ELR (cell line): ENCODE measurements around the gene ZNF385C.

Source experiments
- DNase-seq: peaks from one replicate; pipeline ENCODE4 v3.0.0-alpha.2; 2015; ENCODE audit warnings: low read depth

The ZNF385C gene

DNA sequence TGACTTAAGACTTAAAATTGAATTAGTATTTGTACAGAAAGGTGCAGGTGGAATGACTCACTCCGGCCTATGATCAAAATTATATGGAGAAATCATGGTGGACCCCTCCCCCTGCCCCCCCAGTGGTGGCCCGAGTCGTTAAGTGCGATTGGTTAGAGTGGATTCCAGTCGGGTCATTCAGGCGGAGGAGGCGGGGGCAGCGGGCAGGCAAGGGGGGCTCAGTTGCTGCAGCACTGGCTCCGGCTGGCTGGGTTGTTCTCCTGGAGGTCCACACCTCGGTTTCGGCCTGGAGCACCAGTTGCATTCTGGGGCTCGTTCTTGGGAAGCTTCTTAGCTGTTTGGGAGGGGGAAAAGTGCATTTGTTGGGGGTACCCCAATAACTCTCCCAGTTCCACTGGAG lies 27.3 kb upstream of the ZNF385C start:
- DNase-seq, result no peak

- DNase-seq, result no peak
Observed at GRCh38 chr17:42124256-42124655, 26.0 kb upstream of the ZNF385C start.

DNA sequence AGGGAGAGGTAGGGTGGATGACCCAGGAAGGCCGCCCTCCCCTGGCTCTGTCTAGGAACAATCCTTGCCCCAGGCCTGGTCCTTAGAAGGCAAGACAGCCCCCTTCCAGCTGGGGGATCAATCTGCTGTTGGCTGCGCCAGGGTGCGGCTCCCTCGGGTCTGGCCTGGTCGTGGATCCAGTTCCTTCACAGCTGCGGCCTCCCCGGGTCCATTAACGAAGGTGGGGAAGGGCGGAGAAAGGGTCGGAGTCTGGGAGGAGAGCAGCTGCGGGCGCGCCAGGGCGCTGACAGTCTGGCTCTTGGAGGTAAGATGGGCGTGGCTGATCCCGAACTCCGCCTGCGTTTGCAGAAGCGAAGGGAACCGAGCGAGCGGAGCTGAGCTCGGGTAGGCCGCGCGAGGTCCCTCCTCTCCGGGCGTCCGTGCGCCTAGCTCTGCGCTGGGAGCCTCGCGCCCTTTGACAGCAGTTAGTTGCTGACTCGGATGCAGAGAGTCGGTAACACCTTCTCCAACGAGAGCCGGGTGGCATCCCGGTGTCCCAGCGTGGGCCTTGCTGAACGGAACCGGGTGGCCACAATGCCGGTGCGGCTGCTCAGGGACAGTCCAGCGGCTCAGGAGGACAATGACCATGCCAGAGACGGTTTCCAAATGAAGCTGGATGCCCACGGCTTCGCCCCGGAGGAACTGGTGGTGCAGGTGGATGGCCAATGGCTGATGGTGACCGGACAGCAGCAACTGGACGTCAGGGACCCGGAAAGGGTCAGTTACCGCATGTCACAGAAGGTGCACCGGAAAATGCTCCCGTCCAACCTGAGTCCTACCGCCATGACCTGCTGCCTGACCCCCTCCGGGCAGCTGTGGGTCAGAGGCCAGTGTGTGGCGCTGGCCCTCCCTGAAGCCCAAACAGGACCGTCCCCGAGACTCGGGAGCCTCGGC lies 24.4 kb upstream of the ZNF385C start, which contains the start of gene HSPB9:
Gene HSPB9 (plus strand): TSS at position 434 of the 933 bp plus-strand sequence. CDS start 47 bp downstream, at position 481.
- no peak for DNase-seq

- peak; percentile 90 for DNase-seq
Observed at GRCh38 chr17:42120770-42121769, 22.8 kb upstream of the ZNF385C start, which contains the start of gene KAT2A. TSS of gene KAT2A (minus strand) at chr17:42121367. CDS start at chr17:42121304, 63 bp downstream.

DNA sequence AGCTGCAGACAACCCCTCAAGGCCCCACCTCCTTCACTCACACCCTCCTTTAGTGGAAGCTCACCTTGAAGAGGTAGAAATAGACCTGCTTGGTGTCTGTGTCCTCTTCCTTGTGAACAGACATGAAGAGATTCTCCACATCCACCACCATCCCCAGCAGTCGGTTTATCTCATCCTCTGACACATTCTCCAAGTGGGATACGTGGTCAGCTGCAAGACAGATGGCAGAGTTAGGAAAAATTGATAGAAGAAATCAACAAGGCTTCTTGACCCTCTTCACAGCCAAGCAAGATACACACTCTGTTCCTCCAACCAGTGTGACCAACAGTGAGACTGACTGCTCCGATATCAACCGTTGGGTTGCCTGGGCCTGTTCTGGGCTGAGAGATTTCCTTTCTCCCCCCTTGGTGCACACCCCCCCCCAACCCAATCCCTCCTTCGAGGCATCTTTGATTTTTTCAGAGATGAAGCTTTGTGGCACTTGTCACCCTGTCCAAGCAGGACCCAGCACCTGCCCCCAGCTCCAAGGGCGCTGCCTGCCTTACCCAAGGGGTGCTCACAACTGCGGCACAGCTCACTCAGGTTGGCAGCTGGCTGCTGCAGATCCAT lies 22.0 kb upstream of the ZNF385C start:
- peak; percentile 41 for DNase-seq

GRCh38 chr17:42119301-42119700 lies 21.0 kb upstream of the ZNF385C start:
- no peak for DNase-seq

DNA sequence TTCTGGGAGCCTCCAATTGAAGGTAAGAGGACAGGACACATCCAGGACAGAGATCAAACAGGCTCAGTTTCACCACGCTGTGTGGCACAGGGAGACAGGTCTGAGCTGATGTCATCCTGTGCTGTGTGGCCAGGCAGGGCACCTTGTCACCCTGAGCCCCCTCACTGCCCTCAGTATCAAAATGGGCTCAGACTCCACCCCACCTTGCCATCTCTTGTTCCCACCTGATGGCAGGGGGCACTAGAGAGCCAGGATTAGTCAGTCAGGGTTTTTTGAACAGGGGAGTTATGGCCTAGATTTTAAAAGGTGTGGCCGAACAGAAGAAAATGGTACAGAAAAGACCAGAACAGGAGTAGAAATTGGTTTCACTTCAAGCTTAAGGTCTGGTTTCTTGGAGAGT lies 20.3 kb upstream of the ZNF385C start:
- peak; percentile 52 for DNase-seq

DNA sequence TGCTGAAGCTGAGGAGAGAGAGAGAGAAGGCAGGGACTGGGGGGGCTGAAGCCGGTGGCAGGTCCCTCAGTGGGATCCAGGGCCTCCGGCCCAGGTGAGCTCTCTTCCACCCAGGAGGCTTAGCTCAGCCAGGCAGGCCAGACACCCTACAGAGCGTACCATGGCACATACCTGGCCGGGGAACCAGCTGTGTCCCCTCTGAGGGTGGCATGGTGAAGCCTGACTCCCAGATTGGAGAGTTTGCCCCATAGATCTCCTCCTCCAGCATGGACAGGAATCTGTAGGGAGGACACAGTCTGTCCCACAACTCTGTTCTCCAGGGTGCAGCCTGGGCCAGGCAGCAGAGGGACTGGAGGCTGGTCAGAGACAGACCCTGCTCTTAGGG lies 19.8 kb upstream of the ZNF385C start:
- DNase-seq, result no peak

DNA sequence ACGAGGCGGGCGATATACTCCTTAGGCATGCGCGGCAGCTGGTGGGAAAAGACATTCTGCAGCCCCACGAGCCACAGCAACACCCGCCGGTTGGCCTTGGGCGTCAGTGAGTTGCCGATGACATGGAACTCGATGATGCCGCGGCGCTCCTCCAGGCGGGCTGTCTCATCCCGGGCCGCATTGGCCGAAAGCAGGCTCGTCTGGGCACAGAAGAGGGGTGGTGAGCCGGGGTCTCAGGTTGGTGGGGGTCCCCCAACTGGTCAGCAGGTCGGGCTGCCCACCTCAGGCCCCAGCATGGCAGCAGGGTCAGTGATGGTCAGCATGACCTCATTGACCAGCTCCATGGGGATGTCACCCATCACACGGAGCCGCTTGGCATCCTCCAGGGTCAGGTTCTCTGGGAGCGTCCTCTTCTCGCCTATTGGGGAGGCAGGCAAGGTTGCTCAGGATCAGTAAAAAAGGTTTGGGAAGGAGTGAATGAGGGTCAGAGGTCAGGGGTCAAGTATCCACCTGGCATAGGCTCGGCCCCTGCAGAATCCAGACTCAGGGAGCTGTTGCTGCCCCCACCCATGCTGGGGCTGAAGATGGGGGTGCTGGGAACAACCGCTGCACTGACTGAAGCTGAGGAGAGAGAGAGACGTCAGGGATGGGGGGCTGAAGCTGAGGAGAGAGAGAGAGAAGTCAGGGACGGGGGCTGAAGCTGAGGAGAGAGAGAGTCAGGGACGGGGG lies 19.3 kb upstream of the ZNF385C start:
- no peak for DNase-seq

DNA sequence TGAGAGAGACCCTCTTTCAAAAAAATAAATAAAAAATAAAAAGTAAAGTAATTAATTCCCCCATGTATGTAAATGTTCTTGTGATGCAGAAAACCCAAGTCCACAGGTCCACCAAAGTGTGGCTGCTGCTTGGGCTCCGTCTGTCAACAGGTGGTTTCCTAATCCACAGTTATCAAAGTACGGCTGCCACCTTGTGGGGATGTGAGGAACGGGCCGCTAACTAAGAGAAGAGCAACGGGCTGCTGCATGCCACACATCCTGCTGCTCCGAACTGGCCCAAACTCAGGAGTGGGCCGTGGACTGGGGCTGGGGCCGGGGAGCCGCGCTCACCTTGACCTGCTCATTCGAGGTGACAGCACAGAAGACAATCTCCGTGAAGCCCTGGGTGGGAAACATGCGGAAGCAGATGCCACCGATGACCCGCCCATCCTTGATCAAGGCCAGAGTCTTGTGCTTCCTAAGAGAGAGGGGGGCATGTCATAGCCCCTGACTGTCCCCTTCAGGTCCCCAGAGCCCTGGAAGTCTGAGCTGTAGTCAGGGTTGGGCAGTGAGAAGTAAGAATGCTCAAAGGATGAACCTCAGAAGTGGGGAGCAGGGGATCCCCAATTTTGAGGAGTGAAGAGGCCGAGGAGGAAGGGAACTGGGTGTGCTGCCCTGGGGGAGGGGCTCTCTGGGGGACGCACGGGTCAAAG lies 18.6 kb upstream of the ZNF385C start:
- DNase-seq, result peak; percentile 88

DNA sequence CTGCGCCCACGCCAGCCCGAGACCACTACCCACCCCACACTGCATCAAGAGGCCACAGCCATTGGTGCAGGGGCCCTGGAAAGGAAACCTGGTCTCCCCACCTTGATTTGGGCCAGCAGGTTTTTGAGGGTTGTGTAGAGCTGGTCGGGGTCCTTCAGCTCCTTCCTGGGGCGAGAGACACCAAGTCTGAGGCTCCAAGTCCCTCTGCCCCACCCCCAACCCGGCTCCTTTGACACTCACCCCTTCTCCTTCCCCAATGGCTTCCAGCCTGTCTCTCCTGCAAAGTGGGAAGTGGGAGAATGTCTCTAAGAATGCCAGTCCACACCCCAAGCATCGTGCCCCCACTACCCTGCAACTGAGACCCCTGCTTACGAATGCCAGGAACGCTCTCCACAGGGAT lies 15.8 kb upstream of the ZNF385C start:
- no peak for DNase-seq

GRCh38 chr17:42113293-42114069 lies 15.2 kb upstream of the ZNF385C start:
- DNase-seq, result no peak

DNA sequence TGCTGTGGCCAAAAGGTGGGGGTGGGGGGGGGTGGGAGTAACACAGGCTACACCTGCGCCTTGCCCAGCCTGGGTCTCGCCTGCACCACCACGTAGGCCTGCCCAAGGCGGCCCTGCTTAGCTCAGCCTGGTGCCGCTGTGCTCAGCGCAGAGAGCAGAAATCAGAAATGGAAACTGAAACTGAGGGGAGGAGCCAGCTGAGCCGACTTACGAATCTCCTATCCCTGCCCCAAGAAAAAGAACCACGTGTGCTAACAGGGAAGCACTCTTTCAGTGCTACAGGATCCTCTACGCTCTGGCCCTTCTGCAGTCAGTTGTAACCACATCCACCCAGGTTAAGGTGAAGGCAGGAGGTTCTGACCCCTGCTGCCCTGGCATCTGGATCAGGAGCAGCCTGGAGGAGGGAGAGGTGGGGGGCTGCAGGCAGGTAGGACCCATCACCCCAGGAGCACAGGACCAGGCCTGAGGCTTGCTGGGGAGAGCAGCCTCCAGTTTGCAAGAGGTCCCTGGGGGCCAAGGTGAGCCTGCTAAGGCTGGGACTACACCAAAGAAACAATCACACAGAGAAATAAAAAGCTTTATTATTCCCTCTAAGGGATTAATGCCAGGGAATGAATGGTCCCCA lies 14.4 kb upstream of the ZNF385C start, which contains the start of gene DHX58:
Gene DHX58 (minus strand): TSS at position 163 of the 625 bp plus-strand sequence. CDS start 822 bp downstream, outside the sequence.
- DNase-seq, result peak; percentile 94

DNA sequence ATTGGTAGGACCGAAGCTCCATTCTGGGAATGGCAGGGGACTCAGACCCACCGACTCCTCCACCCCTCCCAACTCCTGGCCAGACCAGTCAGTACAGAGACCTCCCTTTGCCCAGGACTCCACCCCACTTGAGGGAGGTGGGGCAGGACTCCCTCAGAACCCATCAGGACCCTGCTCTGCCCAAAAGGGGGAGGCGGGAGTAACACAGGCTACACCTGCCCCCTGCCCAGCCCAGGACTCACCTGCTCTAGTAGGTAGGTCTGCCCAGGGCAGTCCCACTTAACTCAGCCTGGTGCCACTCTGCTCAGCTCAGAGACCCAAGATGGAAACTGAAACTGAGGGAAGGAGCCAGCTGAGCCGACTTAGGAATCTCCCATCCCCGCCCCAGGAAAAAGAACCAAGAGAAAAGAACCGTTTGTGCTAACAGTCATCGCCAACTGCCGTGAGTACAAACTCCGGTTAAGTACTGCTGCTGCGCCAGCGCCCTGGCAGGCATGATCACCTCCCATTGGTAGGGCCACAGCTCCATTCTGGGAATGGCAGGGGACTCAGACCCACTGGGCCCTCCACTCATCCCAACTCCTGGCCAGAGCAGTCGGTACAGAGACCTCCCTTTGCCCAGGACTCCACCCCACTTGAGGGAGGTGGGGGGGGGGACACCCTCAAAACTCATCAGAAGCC lies 13.7 kb upstream of the ZNF385C start:
- DNase-seq, result peak; percentile 75

DNA sequence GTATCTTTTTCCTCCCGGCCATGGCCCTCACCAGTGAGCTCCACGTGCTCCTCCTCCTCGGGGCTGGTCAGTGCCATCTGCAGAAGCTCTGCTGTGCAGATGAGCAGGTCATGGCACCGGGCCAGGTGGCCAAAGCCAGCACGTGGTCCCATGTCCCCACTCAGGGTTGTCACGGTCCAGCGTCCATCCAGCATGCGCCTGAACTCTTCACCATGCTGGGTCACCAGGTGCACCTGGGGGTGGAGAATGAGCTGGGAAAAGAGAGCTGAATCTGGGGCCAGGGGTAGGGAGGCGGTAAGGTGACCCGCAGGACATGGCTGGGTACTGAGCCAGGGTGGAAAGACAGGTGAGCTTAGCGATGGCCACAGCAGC lies 13.0 kb upstream of the ZNF385C start:
- DNase-seq, result no peak

GRCh38 chr17:42110301-42111264 lies 12.3 kb upstream of the ZNF385C start:
- DNase-seq, result no peak

- no peak for DNase-seq
Observed at GRCh38 chr17:42109086-42109485, 10.8 kb upstream of the ZNF385C start.
